ENCODE results near the gene SV2C. TPM values are rescaled to one million over a fixed set of nuclear protein-coding genes. Genes with fewer than 3 reads are reported as not detected.
"Not testable (repeated sequence)": the region's sequence is repeated elsewhere in the genome, so short reads cannot be mapped to it uniquely, and the experiment has no call there.

SV2C gene
- total RNA-seq, 2 experiments from 2014 or later = not detected

- CTCF ChIA-PET = no interaction called here
Observed at GRCh38 chr5:76356887-76357286, 273.7 kb downstream of the SV2C start.

DNA sequence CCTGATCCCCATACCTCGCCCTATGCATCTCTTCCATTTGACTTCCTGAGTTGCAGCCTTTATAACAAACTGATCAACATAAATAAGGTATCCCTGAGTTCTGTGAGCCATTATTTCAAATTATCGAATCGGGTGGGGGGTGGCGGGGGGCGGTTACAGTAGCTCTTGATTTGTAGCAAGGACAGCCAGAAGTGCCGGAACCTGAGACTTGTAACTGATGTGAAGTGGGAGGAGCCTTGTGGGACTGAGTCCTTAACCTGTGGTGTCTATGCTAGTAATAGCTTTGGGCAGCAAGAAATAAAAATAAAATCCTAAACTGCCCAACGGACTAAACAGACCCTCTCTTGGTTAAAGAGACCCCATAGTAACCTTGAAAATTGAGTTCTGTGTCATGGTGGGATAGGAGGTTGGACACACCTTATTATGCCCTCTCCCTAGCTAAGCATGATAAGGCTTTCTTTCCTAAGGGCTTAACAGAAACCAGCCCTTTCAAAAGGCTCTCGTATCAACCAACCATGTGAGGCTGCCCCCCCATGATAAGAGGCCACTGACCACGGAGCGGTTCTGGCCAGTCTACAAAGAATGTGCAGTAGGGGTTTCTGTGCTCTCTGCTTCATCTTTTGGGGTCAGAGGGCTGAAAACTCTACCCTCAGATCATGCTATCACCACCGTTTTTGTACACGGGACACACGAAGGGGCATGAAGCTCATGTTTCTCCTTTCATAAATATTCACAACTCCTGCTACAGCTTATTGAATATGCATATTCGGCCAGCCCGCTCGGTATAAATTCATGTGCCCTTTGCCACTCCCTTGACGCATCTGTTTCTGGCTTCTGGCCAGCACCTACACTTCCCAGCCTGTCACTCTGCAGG is 280.4 kb downstream of the SV2C start:
- ChIA-PET POLR2A (no interaction called here), CTCF (interaction anchor here (1.2 kb wide), 1 partner anchor 12 kb away, joined by 3 read pairs; no protein-coding TSS in a partner anchor)

More at GRCh38 chr5:76356887-76357286, 273.7 kb downstream of the SV2C start:
- POLR2A ChIA-PET = no interaction called here

DNA sequence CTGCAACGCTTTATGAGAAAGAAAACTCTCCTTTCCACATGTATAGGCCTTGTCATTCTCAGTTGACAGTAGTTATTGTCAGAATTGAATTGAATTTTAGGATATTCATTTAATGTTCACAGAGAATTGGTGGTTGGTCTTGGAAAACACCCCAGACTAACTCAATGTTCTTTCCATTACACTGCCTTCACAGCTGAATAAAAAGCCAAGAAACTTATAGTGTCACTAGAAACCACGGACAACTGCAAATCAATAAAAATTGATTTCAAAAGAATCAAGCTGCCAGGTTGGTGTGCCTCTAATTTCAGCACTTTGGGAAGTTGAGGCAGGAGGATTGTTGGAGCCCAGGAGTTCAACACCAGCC is 281.0 kb downstream of the SV2C start:
- ChIA-PET CTCF (no interaction called here), POLR2A (no interaction called here)

- CTCF ChIA-PET = no interaction called here
- POLR2A ChIA-PET = no interaction called here
Observed at GRCh38 chr5:76365561-76365960, 282.4 kb downstream of the SV2C start.

DNA sequence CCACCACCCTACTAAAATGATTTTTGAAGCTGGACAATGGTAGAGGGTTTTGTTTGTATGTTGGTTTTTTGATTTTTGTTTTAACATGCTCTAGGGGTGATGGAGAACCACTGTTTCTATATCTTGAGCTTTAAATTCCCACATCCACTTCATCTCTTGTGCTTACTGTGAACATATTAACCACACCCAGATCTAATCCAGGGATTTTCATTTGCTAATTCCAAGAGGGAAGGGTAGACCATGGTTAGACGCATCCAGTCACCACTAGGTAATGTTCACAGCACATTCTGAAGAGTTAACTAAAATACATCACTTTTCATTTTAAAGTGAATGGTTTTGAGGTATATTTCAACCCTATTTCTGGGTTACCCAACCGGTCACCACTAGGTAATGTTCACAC is 283.4 kb downstream of the SV2C start:
- ChIA-PET POLR2A (no interaction called here), CTCF (no interaction called here)

- CTCF ChIA-PET = no interaction called here
- POLR2A ChIA-PET = no interaction called here
Observed at GRCh38 chr5:76367623-76368371, 284.6 kb downstream of the SV2C start.

GRCh38 chr5:76368941-76369340 is 285.8 kb downstream of the SV2C start:
- CTCF ChIA-PET = no interaction called here
- POLR2A ChIA-PET = no interaction called here

GRCh38 chr5:76369668-76370067 is 286.5 kb downstream of the SV2C start:
- CTCF ChIA-PET = not testable (repeated sequence)

DNA sequence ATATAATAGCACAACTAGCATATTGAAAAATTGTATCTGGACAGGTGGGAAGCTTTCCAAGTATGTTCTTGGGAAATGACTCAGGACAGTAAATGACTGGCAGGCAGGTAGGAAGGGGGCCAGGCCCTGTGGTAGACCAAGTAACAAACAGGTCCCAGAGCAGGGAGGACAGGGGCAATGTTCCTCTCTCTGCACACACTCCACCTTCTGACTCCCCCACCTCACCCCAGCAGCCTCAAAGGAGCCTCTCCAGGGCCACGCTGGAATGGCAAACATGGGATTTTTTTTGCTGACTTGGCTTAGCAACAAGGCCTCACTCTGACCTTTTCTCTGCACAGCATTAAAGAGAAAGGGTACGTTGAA is 288.8 kb downstream of the SV2C start:
- CTCF ChIA-PET = no interaction called here
- POLR2A ChIA-PET = interaction anchor here (0.6 kb wide), 1 partner anchor 1184 kb away, joined by 3 read pairs; no protein-coding TSS in a partner anchor

More at GRCh38 chr5:76369668-76370067, 286.5 kb downstream of the SV2C start:
- POLR2A ChIA-PET = not testable (repeated sequence)

DNA sequence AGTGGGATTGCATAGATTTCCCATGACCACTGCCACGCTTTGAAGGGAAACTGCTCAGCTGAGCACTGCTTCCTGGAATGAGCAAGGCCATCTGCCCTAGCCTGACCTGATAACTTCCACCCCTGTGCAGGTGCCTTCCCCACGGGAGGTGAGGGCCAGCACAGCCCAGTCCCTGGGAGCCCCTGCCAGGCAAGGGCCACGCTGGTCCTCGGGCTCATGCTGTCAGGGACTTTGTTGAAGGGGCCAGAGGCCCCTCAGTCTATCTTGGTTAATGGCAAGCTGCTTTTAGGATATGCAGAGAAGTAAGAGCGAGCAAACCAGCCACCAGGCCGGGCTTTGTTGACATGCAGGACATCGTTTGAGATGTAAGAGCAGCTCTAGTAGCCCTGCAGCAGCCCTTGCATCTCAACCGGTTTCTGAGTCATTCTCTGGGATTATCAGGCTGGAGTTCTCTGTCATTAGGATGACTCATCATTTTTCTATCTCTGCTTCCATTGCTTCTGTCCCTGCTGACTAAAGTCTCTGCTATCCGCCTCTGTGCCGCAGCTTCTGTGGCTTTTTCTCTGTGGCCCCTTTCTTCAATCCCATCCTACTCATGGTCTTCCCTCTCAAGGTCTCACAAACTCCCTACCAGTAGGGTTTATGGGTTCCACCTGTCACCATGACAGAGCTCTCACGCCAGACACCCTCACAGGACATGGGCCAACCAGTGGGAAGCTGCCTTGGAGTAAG is 289.3 kb downstream of the SV2C start:
- ChIA-PET CTCF (no interaction called here), POLR2A (no interaction called here)

- ChIA-PET POLR2A (no interaction called here), CTCF (interaction anchor here (1.7 kb wide), 1 partner anchor 205 kb away, joined by 4 read pairs; no protein-coding TSS in a partner anchor)
Observed at GRCh38 chr5:76376148-76376865, 293.1 kb downstream of the SV2C start.

GRCh38 chr5:76376866-76377230 is 293.7 kb downstream of the SV2C start:
- ChIA-PET CTCF (no interaction called here), POLR2A (no interaction called here)

GRCh38 chr5:76378355-76378754 is 295.2 kb downstream of the SV2C start:
- POLR2A ChIA-PET = no interaction called here
- CTCF ChIA-PET = no interaction called here

GRCh38 chr5:76379316-76379715 is 296.1 kb downstream of the SV2C start:
- POLR2A ChIA-PET = no interaction called here
- CTCF ChIA-PET = no interaction called here

DNA sequence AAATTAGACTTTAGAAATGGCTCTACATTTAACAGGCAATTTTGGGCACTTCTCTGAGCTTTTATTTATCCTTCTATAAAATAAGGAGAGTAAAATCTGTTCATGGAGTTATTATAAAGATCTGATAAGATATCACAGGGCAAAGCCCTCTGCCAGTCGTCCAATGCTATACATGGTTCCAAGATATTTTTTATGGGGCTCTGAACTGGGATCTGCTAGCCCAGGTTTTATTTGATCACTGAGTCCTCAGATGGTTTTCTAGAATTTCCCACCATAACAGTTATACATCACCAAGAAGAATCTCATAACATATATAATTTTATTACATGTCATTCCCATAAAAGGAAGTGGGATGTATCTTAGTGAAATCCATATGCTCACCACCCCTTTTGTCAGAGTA is 296.7 kb downstream of the SV2C start:
- POLR2A ChIA-PET = no interaction called here
- CTCF ChIA-PET = no interaction called here

- ChIA-PET POLR2A (no interaction called here), CTCF (no interaction called here)
Observed at GRCh38 chr5:76380346-76381066, 297.3 kb downstream of the SV2C start.

- ChIA-PET CTCF (no interaction called here), POLR2A (no interaction called here)
Observed at GRCh38 chr5:76383126-76383832, 300.1 kb downstream of the SV2C start.

GRCh38 chr5:76384189-76384588 is 301.0 kb downstream of the SV2C start:
- ChIA-PET CTCF (no interaction called here), POLR2A (interaction anchor here (0.8 kb wide), 1 partner anchor 13 kb away, joined by 10 read pairs; no protein-coding TSS in a partner anchor)

DNA sequence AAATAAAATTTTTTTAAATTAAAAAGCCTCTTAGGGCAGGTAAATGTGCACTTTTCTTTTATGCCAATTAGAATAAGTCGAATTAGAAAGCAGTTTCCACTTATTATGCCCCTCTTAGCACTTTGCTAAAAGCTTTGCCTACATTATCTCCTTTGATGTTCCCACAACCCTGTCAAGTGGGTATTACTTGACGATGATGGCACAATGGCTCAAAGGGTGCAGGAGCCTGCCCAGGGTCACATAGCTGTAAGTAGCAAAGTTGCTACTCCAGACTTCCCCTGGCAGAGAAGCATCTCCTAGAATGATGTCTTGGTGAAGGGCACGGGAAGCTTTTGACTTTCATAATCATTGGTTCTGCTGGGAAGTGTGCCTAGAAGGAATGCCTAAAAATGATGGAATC is 301.5 kb downstream of the SV2C start:
- POLR2A ChIA-PET = interaction anchor here (0.8 kb wide), 1 partner anchor 13 kb away, joined by 10 read pairs; no protein-coding TSS in a partner anchor

More for the DNA sequence above, 301.5 kb downstream of the SV2C start:
- CTCF ChIA-PET = no interaction called here
